Liver (tissue), 9 donors: Measurements from ENCODE around the gene FANK1. TPM values are rescaled to one million over a fixed set of nuclear protein-coding genes. Genes with fewer than 3 reads are reported as not detected.

Experiments used
- DNase-seq: peaks from one replicate; pipeline ENCODE4 v3.0.0-alpha.2; 2017; ENCODE audit warnings: low spot score
- H3K27ac ChIP-seq, 2 donors: one replicate each; pipeline ENCODE4 v1.7.0; 2013; ENCODE audit warnings: inconsistent platforms in 2 of 2, low read length in 2 of 2, control low read depth in 1 of 2, low read depth in 1 of 2, mild to moderate bottlenecking in 1 of 2
- H3K27me3 ChIP-seq, 4 donors: one replicate each; pipeline versions ENCODE4 v1.6.1 to v1.7.0; 2013; ENCODE audit warnings: low read length in 3 of 4, inconsistent platforms in 1 of 4, mild to moderate bottlenecking in 1 of 4, moderate library complexity in 1 of 4; ENCODE audit not compliant: control insufficient read depth in 4 of 4, insufficient read depth in 4 of 4
- H3K36me3 ChIP-seq, 4 donors: one replicate each; pipeline versions ENCODE4 v1.6.1 to v1.7.0; 2013; ENCODE audit warnings: low read length in 3 of 4, mild to moderate bottlenecking in 3 of 4, low read depth in 1 of 4, moderate library complexity in 1 of 4; ENCODE audit not compliant: control insufficient read depth in 4 of 4, insufficient read depth in 3 of 4
- H3K4me1 ChIP-seq, 4 donors: one replicate each; pipeline versions ENCODE4 v1.6.1 to v1.7.0; 2013; ENCODE audit warnings: low read length in 3 of 4, mild to moderate bottlenecking in 3 of 4, moderate library complexity in 1 of 4; ENCODE audit not compliant: control insufficient read depth in 4 of 4, insufficient read depth in 4 of 4
- H3K4me3 ChIP-seq, 3 donors: one replicate each; pipeline versions ENCODE4 v1.6.1 to v1.7.0; 2013; ENCODE audit warnings: low read length in 3 of 3, control low read depth in 1 of 3, low read depth in 1 of 3, mild to moderate bottlenecking in 1 of 3
- H3K9ac ChIP-seq, 2 donors: one replicate each; pipeline ENCODE4 v1.7.0; 2013; ENCODE audit warnings: low read length in 2 of 2, mild to moderate bottlenecking in 2 of 2, moderate library complexity in 2 of 2, control low read depth in 1 of 2, low read depth in 1 of 2
- H3K9me3 ChIP-seq, 4 donors: one replicate each; pipeline versions ENCODE4 v1.6.1 to v1.7.0; 2013; ENCODE audit warnings: low read length in 3 of 4; ENCODE audit not compliant: control insufficient read depth in 4 of 4
- EGR1 ChIP-seq, 2 donors: IDR thresholded peaks; 2 replicates each; pipeline ENCODE4 v1.6.1; 2016 to 2018; ENCODE audit warnings: antibody characterized with exemption in 2 of 2, low read depth in 2 of 2
- FOXA1 ChIP-seq: IDR thresholded peaks from 2 replicates; pipeline ENCODE4 v1.6.1; 2016; ENCODE audit warnings: antibody characterized with exemption
- FOXA2 ChIP-seq: IDR thresholded peaks from 2 replicates; pipeline ENCODE4 v1.6.1; 2016; ENCODE audit warnings: antibody characterized with exemption
- GABPA ChIP-seq, 2 donors: IDR thresholded peaks in 1 of 2; conservative IDR thresholded peaks in 1 of 2; 2 replicates each; pipeline ENCODE4 v1.6.1; 2016; ENCODE audit warnings: antibody characterized with exemption in 2 of 2, mild to moderate bottlenecking in 1 of 2, moderate library complexity in 1 of 2
- HNF4A ChIP-seq, 2 donors: conservative IDR thresholded peaks; 2 replicates each; pipeline ENCODE4 v1.6.1; 2016; ENCODE audit warnings: antibody characterized with exemption in 2 of 2, mild to moderate bottlenecking in 2 of 2
- HNF4G ChIP-seq: IDR thresholded peaks from 2 replicates; pipeline ENCODE4 v1.6.1; 2016; ENCODE audit warnings: antibody characterized with exemption
- JUND ChIP-seq, 2 donors: IDR thresholded peaks; 2 replicates each; pipeline ENCODE4 v1.6.1; 2016; ENCODE audit warnings: antibody characterized with exemption in 2 of 2
- MAX ChIP-seq: IDR thresholded peaks from 2 replicates; pipeline ENCODE4 v1.6.1; 2016; ENCODE audit warnings: antibody characterized with exemption
- NR2F2 ChIP-seq: IDR thresholded peaks from 2 replicates; pipeline ENCODE4 v1.6.1; 2016; ENCODE audit warnings: antibody characterized with exemption
- RAD21 ChIP-seq, 2 donors: IDR thresholded peaks; 2 replicates each; pipeline ENCODE4 v1.6.1; 2016; ENCODE audit warnings: antibody characterized with exemption in 2 of 2, mild to moderate bottlenecking in 2 of 2
- RXRA ChIP-seq, 2 donors: IDR thresholded peaks; 2 replicates each; pipeline ENCODE4 v1.6.1; 2017 to 2018; ENCODE audit warnings: antibody characterized with exemption in 2 of 2, mild to moderate bottlenecking in 1 of 2
- TAF1 ChIP-seq: conservative IDR thresholded peaks from 2 replicates; pipeline ENCODE4 v1.6.1; 2016; ENCODE audit warnings: antibody characterized with exemption, mild to moderate bottlenecking
- YY1 ChIP-seq: IDR thresholded peaks from 2 replicates; pipeline ENCODE4 v1.6.1; 2016; ENCODE audit warnings: antibody characterized with exemption, mild to moderate bottlenecking
- WGBS: extraction: QIAGEN DNeasy Blood & Tissue Kit; methylation state at CpG from one replicate; pipeline ENCODE4 v1.1.7; 2013; 5-methylcytosine and 5-hydroxymethylcytosine counted together
- polyA plus RNA-seq, 2 donors: library from polyadenylated mRNA; stranded (reverse) in 1 of 2; unstranded in 1 of 2; fragments of 200-250 nt in 1 of 2; fragments of >200 nt in 1 of 2; fragmentation: Nextera tagmentation in 1 of 2; extraction: Ambion mirVana in 1 of 2; gene quantifications; one replicate each; pipeline versions ENCODE4 v1.2.1 to v1.2.3, GENCODE V29; 2013 to 2015
- total RNA-seq, 2 donors: library from RNA; depleted of rRNA; stranded (reverse); fragments of >200 nt; gene quantifications; one replicate each; pipeline ENCODE4 v1.2.3, GENCODE V29; 2014
- TF ChIP-seq, protein P1 (sequence below): fragments of 150-350 bp; IDR thresholded peaks from 2 replicates; pipeline ENCODE4 v1.5.1; 2017; ENCODE audit warnings: improper control_type of control experiment, low read depth, low read length; ENCODE audit not compliant: missing input control
- TF ChIP-seq, protein P2 (sequence below): IDR thresholded peaks from 2 replicates; pipeline ENCODE4 v1.6.1; 2016; ENCODE audit warnings: antibody characterized with exemption
- TF ChIP-seq, protein P3 (sequence below): IDR thresholded peaks from 2 replicates; pipeline ENCODE4 v1.6.1; 2016; ENCODE audit warnings: antibody characterized with exemption, mild to moderate bottlenecking
- donor health status: healthy.
- donor health status: healthy.
- donor health status: healthy.
- donor health status: healthy.
- donor health status: healthy.

Gene FANK1
- total and polyA plus RNA-seq, 4 donors, result 0.28 TPM; not detected in 3

DNA sequence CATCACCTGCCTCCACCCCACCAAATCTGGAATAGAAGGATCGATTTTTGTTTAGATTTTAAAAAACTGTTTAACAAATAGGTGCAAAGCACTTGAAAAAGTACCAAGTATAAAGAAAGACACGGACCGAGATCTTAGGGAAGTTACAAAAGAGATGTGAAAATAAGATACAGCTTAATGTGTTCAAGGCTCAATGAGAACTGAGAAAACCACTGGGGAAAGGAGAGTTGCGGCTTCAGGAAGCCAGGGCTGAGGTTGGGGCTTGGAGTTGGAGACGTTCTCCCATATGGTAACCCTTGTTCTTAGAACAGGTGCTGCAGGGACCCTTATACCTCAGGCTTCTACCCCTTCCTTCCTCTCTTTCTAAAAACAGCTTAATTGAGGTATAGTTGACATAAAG lies 140.2 kb downstream of the FANK1 start:
- Histone ChIP-seq H3K27ac (no peak overlapping the region), H3K4me3 (no peak overlapping the region), H3K9ac (no peak overlapping the region), H3K4me1 (no peaks in the 10 kb centered on the region), H3K27me3 (no peaks in the 10 kb centered on the region), H3K36me3 (no peaks in the 10 kb centered on the region), H3K9me3 (peaks cover 0 to 9% (median 3%) of the 10 kb centered on the region in 4 donors)
- 73% methylated on average over 5 of the region's 5 CpGs for WGBS
- no peak for TF ChIP-seq FOXA2
- TF ChIP-seq, protein P1, sequence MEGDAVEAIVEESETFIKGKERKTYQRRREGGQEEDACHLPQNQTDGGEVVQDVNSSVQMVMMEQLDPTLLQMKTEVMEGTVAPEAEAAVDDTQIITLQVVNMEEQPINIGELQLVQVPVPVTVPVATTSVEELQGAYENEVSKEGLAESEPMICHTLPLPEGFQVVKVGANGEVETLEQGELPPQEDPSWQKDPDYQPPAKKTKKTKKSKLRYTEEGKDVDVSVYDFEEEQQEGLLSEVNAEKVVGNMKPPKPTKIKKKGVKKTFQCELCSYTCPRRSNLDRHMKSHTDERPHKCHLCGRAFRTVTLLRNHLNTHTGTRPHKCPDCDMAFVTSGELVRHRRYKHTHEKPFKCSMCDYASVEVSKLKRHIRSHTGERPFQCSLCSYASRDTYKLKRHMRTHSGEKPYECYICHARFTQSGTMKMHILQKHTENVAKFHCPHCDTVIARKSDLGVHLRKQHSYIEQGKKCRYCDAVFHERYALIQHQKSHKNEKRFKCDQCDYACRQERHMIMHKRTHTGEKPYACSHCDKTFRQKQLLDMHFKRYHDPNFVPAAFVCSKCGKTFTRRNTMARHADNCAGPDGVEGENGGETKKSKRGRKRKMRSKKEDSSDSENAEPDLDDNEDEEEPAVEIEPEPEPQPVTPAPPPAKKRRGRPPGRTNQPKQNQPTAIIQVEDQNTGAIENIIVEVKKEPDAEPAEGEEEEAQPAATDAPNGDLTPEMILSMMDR, result no peak
- DNase-seq, result no peak

GRCh38 chr10:126037946-126038345 lies 141.6 kb downstream of the FANK1 start:
- no peak overlapping the region for H3K27ac ChIP-seq
- no peak overlapping the region for H3K4me3 ChIP-seq
- 79% methylated on average over 10 of the region's 10 CpGs for WGBS
- DNase-seq, result no peak
- no peak for TF ChIP-seq RXRA (IDR thresholded peaks at IDR 0.05)
- TF ChIP-seq HNF4G, result no peak
- TF ChIP-seq, protein P1, result no peak
- no peak for TF ChIP-seq FOXA2
- no peak for TF ChIP-seq HNF4A (conservative IDR thresholded peaks at IDR 0.05)
- TF ChIP-seq, protein P2, sequence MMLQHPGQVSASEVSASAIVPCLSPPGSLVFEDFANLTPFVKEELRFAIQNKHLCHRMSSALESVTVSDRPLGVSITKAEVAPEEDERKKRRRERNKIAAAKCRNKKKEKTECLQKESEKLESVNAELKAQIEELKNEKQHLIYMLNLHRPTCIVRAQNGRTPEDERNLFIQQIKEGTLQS, result no peak
- TF ChIP-seq GABPA (IDR thresholded peaks at IDR 0.05 in 1 of 2, conservative IDR thresholded peaks at IDR 0.05 in 1 of 2), result no peak
- TF ChIP-seq RAD21 (IDR thresholded peaks at IDR 0.05), result no peak
- no peak for TF ChIP-seq FOXA1
- TF ChIP-seq MAX, result no peak
- no peak for TF ChIP-seq TAF1
- no peaks in the 10 kb centered on the region for H3K36me3 ChIP-seq
- peaks cover 0 to 2% (median 0%) of the 10 kb centered on the region in 4 donors for H3K4me1 ChIP-seq
- no peak overlapping the region for H3K9ac ChIP-seq
- H3K27me3 ChIP-seq, result no peaks in the 10 kb centered on the region
- H3K9me3 ChIP-seq, result peaks cover 0 to 9% (median 3%) of the 10 kb centered on the region in 4 donors

DNA sequence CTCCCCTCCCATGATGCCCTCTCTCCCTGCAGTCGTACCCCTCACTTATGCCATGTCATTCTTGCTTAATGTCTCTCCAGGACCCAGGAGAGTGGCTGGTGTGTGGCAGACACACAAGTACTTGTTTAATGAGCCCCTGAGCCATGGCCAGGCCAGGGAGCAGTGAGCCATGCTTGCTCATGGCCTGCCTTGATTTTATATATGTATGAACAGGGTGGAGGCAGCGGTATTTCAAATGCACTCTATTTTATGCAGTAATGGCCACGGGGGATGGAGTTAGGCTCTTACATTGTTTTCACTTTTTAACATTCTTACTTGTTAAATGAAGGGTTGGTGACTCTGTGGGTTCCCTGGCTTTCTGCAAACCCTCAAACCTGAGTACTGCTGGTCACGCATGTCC lies 144.8 kb downstream of the FANK1 start:
- H3K4me3 ChIP-seq, result no peak overlapping the region
- no peaks in the 10 kb centered on the region for H3K27me3 ChIP-seq
- TF ChIP-seq NR2F2 (no peak), TAF1 (no peak), HNF4G (no peak), EGR1 (IDR thresholded peaks at IDR 0.05; ENCODE audit: low read depth in 2 of 2) (no peak), MAX (no peak), GABPA (IDR thresholded peaks at IDR 0.05 in 1 of 2, conservative IDR thresholded peaks at IDR 0.05 in 1 of 2) (no peak), RAD21 (IDR thresholded peaks at IDR 0.05) (no peak), YY1 (no peak), RXRA (IDR thresholded peaks at IDR 0.05) (no peak), HNF4A (conservative IDR thresholded peaks at IDR 0.05) (no peak), FOXA1 (no peak), JUND (IDR thresholded peaks at IDR 0.05) (no peak)
- TF ChIP-seq, protein P3, sequence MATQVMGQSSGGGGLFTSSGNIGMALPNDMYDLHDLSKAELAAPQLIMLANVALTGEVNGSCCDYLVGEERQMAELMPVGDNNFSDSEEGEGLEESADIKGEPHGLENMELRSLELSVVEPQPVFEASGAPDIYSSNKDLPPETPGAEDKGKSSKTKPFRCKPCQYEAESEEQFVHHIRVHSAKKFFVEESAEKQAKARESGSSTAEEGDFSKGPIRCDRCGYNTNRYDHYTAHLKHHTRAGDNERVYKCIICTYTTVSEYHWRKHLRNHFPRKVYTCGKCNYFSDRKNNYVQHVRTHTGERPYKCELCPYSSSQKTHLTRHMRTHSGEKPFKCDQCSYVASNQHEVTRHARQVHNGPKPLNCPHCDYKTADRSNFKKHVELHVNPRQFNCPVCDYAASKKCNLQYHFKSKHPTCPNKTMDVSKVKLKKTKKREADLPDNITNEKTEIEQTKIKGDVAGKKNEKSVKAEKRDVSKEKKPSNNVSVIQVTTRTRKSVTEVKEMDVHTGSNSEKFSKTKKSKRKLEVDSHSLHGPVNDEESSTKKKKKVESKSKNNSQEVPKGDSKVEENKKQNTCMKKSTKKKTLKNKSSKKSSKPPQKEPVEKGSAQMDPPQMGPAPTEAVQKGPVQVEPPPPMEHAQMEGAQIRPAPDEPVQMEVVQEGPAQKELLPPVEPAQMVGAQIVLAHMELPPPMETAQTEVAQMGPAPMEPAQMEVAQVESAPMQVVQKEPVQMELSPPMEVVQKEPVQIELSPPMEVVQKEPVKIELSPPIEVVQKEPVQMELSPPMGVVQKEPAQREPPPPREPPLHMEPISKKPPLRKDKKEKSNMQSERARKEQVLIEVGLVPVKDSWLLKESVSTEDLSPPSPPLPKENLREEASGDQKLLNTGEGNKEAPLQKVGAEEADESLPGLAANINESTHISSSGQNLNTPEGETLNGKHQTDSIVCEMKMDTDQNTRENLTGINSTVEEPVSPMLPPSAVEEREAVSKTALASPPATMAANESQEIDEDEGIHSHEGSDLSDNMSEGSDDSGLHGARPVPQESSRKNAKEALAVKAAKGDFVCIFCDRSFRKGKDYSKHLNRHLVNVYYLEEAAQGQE, result no peak
- TF ChIP-seq, protein P1, result no peak
- no peak overlapping the region for H3K9ac ChIP-seq
- WGBS, result 89% methylated on average over 4 of the region's 4 CpGs
- H3K4me1 ChIP-seq, result peaks cover 0 to 2% (median 0%) of the 10 kb centered on the region in 4 donors
- peak overlapping the region in 1 of 2 donors; percentile 69 for H3K27ac ChIP-seq
- DNase-seq, result no peak
- H3K9me3 ChIP-seq, result no peaks in the 10 kb centered on the region
- no peaks in the 10 kb centered on the region for H3K36me3 ChIP-seq
